22Rv1 (cell line): ENCODE measurements around the gene HDHD3.

ENCODE experiments used
- H3K27ac ChIP-seq: fragments of 450-650 bp; 2 replicates; pipeline ENCODE4 v1.5.1; 2017
- CTCF ChIP-seq: fragments of 450-650 bp; IDR thresholded peaks from 2 replicates; pipeline ENCODE4 v1.5.1; 2017; ENCODE audit warnings: mild to moderate bottlenecking
- ZFX ChIP-seq: fragments of 450-650 bp; IDR thresholded peaks from 2 replicates; pipeline ENCODE4 v1.6.1; 2017; ENCODE audit warnings: antibody characterized with exemption, borderline replicate concordance

Gene HDHD3

GRCh38 chr9:113340011-113340699, 36.6 kb downstream of the HDHD3 start, which contains the start of gene WDR31:
WDR31 (minus strand) TSS chr9:113340275; CDS start chr9:113332022, 8,253 bp downstream.
- TF ChIP-seq CTCF, result no peak
- H3K27ac ChIP-seq, result peak within 1 kb of the TSS; percentile 66

GRCh38 chr9:113337714-113338113, 39.1 kb downstream of the HDHD3 start:
- H3K27ac ChIP-seq, result no peak overlapping the region
- TF ChIP-seq ZFX (no peak), CTCF (no peak)

- TF ChIP-seq CTCF, result no peak
- no peak for TF ChIP-seq ZFX
- no peak overlapping the region for H3K27ac ChIP-seq
Observed at GRCh38 chr9:113331780-113332179, 45.0 kb downstream of the HDHD3 start.

GRCh38 chr9:113328045-113328782, 48.6 kb downstream of the HDHD3 start:
- no peak for TF ChIP-seq ZFX
- no peak for TF ChIP-seq CTCF
- H3K27ac ChIP-seq, result no peak overlapping the region

- no peak overlapping the region for H3K27ac ChIP-seq
- TF ChIP-seq ZFX (no peak), CTCF (no peak)
Observed at GRCh38 chr9:113326230-113326629, 50.6 kb downstream of the HDHD3 start.
